HG03439 (cell line): ENCODE data around the gene SPEF2.
"Not testable (repeated sequence)": the region's sequence is repeated elsewhere in the genome, so short reads cannot be mapped to it uniquely, and the experiment has no call there.

Source experiments
- ATAC-seq: cut with Tn5 transposase; IDR thresholded peaks from one replicate; pipeline ENCODE4 v1.9.1; 2021; ENCODE audit warnings: mild to moderate bottlenecking, moderate library complexity; ENCODE audit not compliant: unreplicated experiment

The SPEF2 gene

GRCh38 chr5:35850967-35851680 is 233.5 kb downstream of the SPEF2 start:
- no peak for ATAC-seq

- no peak for ATAC-seq
Observed at GRCh38 chr5:35852084-35852734, 234.5 kb downstream of the SPEF2 start.

GRCh38 chr5:35852773-35853172 is 235.1 kb downstream of the SPEF2 start:
- ATAC-seq, result no peak

- ATAC-seq, result no peak
Observed at GRCh38 chr5:35853631-35854030, 236.0 kb downstream of the SPEF2 start.

- no peak for ATAC-seq
Observed at GRCh38 chr5:35854248-35854647, 236.6 kb downstream of the SPEF2 start.

- ATAC-seq, result no peak
Observed at GRCh38 chr5:35855187-35855586, 237.5 kb downstream of the SPEF2 start.

- not testable (repeated sequence) for ATAC-seq
Observed at GRCh38 chr5:35856186-35856764, 238.6 kb downstream of the SPEF2 start.

GRCh38 chr5:35856765-35857351 is 239.2 kb downstream of the SPEF2 start, which contains the start of gene IL7R:
Gene IL7R, plus strand, starts transcription at chr5:35856891. Its CDS starts 87 bp downstream, at chr5:35856978.
- ATAC-seq, result no peak

- no peak for ATAC-seq
Observed at GRCh38 chr5:35857606-35858205, 240.0 kb downstream of the SPEF2 start.

- no peak for ATAC-seq
Observed at GRCh38 chr5:35859101-35859661, 241.5 kb downstream of the SPEF2 start.

GRCh38 chr5:35860686-35861085 is 243.0 kb downstream of the SPEF2 start:
- ATAC-seq, result no peak

GRCh38 chr5:35861718-35862117 is 244.1 kb downstream of the SPEF2 start:
- ATAC-seq, result no peak

- no peak for ATAC-seq
Observed at GRCh38 chr5:35862126-35862525, 244.5 kb downstream of the SPEF2 start.

GRCh38 chr5:35863159-35863558 is 245.5 kb downstream of the SPEF2 start:
- ATAC-seq, result no peak
